ENCODE measurements around the gene OAS2. TPM values are rescaled to one million over a fixed set of nuclear protein-coding genes. Genes with fewer than 3 reads are reported as not detected.
A peak's percentile ranks its signal among the peaks of the same experiment; 100 is the strongest.

Gene OAS2
- total RNA-seq, 3 donors from 2014 or later (not counting 1 experiment from before 2014, with no cell fraction given): 29.0 to 56.3 (median 48.2) TPM

- no peak for ATAC-seq
- Histone ChIP-seq H3K9me3 (ENCODE audit: control insufficient read depth, insufficient read depth, low read length) (no peaks in the 10 kb centered on the region), H3K27ac (ENCODE audit: low read length) (no peak overlapping the region), H3K27me3 (ENCODE audit: control insufficient read depth, insufficient read depth, low read length) (no peaks in the 10 kb centered on the region), H3K36me3 (ENCODE audit: control insufficient read depth, insufficient read depth, low read length) (peaks cover 6% of the 10 kb centered on the region), H3K4me1 (ENCODE audit: control insufficient read depth, insufficient read depth, low read length) (peaks cover 17% of the 10 kb centered on the region), H3K4me3 (ENCODE audit: low read length) (no peak overlapping the region)
- DNase-seq: peak in 1 of 2 donors; percentile 39
- H3K36me3 Mint-ChIP-seq: no peaks in the 10 kb centered on the region
- H3K27me3 Mint-ChIP-seq (ENCODE audit: low read depth in 2 of 2): no peaks in the 10 kb centered on the region
- H3K4me1 Mint-ChIP-seq: peaks cover 31 to 32% of the 10 kb centered on the region in 2 donors
- H3K4me3 Mint-ChIP-seq: peak overlapping the region; percentile 88
- TF ChIP-seq, protein P1, sequence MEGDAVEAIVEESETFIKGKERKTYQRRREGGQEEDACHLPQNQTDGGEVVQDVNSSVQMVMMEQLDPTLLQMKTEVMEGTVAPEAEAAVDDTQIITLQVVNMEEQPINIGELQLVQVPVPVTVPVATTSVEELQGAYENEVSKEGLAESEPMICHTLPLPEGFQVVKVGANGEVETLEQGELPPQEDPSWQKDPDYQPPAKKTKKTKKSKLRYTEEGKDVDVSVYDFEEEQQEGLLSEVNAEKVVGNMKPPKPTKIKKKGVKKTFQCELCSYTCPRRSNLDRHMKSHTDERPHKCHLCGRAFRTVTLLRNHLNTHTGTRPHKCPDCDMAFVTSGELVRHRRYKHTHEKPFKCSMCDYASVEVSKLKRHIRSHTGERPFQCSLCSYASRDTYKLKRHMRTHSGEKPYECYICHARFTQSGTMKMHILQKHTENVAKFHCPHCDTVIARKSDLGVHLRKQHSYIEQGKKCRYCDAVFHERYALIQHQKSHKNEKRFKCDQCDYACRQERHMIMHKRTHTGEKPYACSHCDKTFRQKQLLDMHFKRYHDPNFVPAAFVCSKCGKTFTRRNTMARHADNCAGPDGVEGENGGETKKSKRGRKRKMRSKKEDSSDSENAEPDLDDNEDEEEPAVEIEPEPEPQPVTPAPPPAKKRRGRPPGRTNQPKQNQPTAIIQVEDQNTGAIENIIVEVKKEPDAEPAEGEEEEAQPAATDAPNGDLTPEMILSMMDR (IDR thresholded peaks at IDR 0.05): no peak
- H3K27ac Mint-ChIP-seq: peak overlapping the region in 1 of 2 donors; percentile 87
- H3K9me3 Mint-ChIP-seq: no peaks in the 10 kb centered on the region
- 1% methylated on average over 7 of the region's 7 CpGs for WGBS (ENCODE audit: insufficient coverage)
- intact Hi-C loops (cut with micrococcal nuclease): no loop called here
These were observed 38.4 kb upstream of the OAS2 start for GRCh38 chr12:112939761-112940381.

DNA sequence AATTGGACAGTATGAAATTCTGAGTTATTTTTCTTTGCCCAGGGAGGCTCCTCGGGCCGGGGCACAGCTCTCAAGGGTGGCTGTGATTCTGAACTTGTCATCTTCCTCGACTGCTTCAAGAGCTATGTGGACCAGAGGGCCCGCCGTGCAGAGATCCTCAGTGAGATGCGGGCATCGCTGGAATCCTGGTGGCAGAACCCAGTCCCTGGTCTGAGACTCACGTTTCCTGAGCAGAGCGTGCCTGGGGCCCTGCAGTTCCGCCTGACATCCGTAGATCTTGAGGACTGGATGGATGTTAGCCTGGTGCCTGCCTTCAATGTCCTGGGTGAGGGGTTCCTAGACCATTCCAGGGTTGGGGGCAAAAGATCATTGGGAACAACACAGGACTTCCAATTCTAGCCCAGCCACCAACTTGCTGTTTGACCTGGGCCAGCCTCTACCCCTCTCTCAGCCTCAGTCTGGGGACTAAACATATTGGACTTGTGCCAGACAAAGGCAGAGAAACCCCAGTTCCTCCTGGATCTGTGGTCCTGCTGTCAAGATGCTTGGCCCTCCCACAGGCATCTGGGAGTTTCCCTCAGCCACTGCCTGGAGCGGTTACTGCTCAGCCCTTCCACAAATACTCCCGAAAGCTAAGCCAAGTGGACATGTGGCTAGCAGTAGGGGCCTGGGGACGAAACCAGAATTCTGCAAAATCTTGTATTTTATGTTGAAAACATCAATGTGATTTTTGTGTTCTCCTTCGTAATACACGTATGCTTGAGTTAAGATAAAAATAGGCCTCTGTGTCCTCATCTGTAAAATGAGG, 36.6 kb upstream of the OAS2 start:
- Histone ChIP-seq H3K4me1 (ENCODE audit: control insufficient read depth, insufficient read depth, low read length) (peaks cover 17% of the 10 kb centered on the region), H3K9me3 (ENCODE audit: control insufficient read depth, insufficient read depth, low read length) (no peaks in the 10 kb centered on the region), H3K36me3 (ENCODE audit: control insufficient read depth, insufficient read depth, low read length) (peaks cover 13% of the 10 kb centered on the region), H3K4me3 (ENCODE audit: low read length) (no peak overlapping the region), H3K27ac (ENCODE audit: low read length) (no peak overlapping the region), H3K27me3 (ENCODE audit: control insufficient read depth, insufficient read depth, low read length) (no peaks in the 10 kb centered on the region)
- intact Hi-C loops (cut with micrococcal nuclease): no loop called here
- WGBS (ENCODE audit: insufficient coverage): 91% methylated on average over 16 of the region's 16 CpGs
- Mint-ChIP-seq H3K4me3 (no peak overlapping the region), H3K4me1 (peaks cover 31 to 32% of the 10 kb centered on the region in 2 donors), H3K9me3 (no peaks in the 10 kb centered on the region), H3K27me3 (ENCODE audit: low read depth in 2 of 2) (no peaks in the 10 kb centered on the region), H3K27ac (no peak overlapping the region), H3K36me3 (no peaks in the 10 kb centered on the region)
- TF ChIP-seq, protein P1 (IDR thresholded peaks at IDR 0.05): no peak
- no peak for ATAC-seq
- DNase-seq: no peak

GRCh38 chr12:112942572-112942971, 35.7 kb upstream of the OAS2 start:
- H3K9me3 ChIP-seq (ENCODE audit: control insufficient read depth, insufficient read depth, low read length): no peaks in the 10 kb centered on the region
- no peak for DNase-seq
- no peaks in the 10 kb centered on the region for H3K27me3 ChIP-seq (ENCODE audit: control insufficient read depth, insufficient read depth, low read length)
- H3K9me3 Mint-ChIP-seq: no peaks in the 10 kb centered on the region
- TF ChIP-seq, protein P1 (IDR thresholded peaks at IDR 0.05): no peak
- no peak overlapping the region for H3K4me3 ChIP-seq (ENCODE audit: low read length)
- no peak for ATAC-seq
- H3K4me3 Mint-ChIP-seq: no peak overlapping the region
- H3K36me3 Mint-ChIP-seq: no peaks in the 10 kb centered on the region
- no CpG with 5 or more reads among the region's 1 CpG for WGBS (ENCODE audit: insufficient coverage)
- H3K4me1 Mint-ChIP-seq: peaks cover 25 to 26% of the 10 kb centered on the region in 2 donors
- H3K36me3 ChIP-seq (ENCODE audit: control insufficient read depth, insufficient read depth, low read length): peaks cover 21% of the 10 kb centered on the region
- no peaks in the 10 kb centered on the region for H3K27me3 Mint-ChIP-seq (ENCODE audit: low read depth in 2 of 2)
- H3K4me1 ChIP-seq (ENCODE audit: control insufficient read depth, insufficient read depth, low read length): peaks cover 17% of the 10 kb centered on the region
- intact Hi-C loops (cut with micrococcal nuclease): no loop called here
- no peak overlapping the region for H3K27ac Mint-ChIP-seq
- no peak overlapping the region for H3K27ac ChIP-seq (ENCODE audit: low read length)
